HFFc6 (cell line): ENCODE data around the gene SULT2B1. TPM values are rescaled to one million over a fixed set of nuclear protein-coding genes. Genes with fewer than 3 reads are reported as not detected.

Source experiments
- DNase-seq: peaks from one replicate; pipeline ENCODE4 v3.0.0-alpha.2; 2018
- H3K27ac Mint-ChIP-seq: 2 replicates; pipeline ENCODE4 v1.8.0; 2020; ENCODE audit warnings: mild to moderate bottlenecking, mixed read lengths
- H3K27me3 Mint-ChIP-seq: 2 replicates; pipeline ENCODE4 v1.8.0; 2021; ENCODE audit warnings: mild to moderate bottlenecking, moderate library complexity, mixed read lengths; ENCODE audit not compliant: insufficient read depth
- H3K36me3 Mint-ChIP-seq: 2 replicates; pipeline ENCODE4 v1.8.0; 2021; ENCODE audit warnings: low read depth, mixed read lengths
- H3K4me1 Mint-ChIP-seq: 2 replicates; pipeline ENCODE4 v1.8.0; 2020; ENCODE audit warnings: low read depth, mixed read lengths
- H3K4me3 Mint-ChIP-seq: 2 replicates; pipeline ENCODE4 v1.8.0; 2020; ENCODE audit warnings: mild to moderate bottlenecking, moderate library complexity, mixed read lengths
- H3K9me3 Mint-ChIP-seq: 2 replicates; pipeline ENCODE4 v1.8.0; 2020; ENCODE audit warnings: mild to moderate bottlenecking, mixed read lengths
- total RNA-seq, 6 experiments: library from RNA; stranded (reverse); fragmentation: NEBNext Ultra II Directional; extraction: Animal tissue kit (Norgen Biotek cat#: 25700); gene quantifications; 2 replicates in 1 of 6; 3 replicates in 5 of 6; pipeline ENCODE4 v1.2.3, GENCODE V29; 2021
- TF ChIP-seq, protein P1 (sequence below): fragments of 200-600 bp; sonication (generic); IDR thresholded peaks from 2 replicates; pipeline ENCODE4 v1.5.0; 2021; ENCODE audit warnings: antibody characterized with exemption, mild to moderate bottlenecking

The SULT2B1 gene
- total RNA-seq, 6 experiments from 2014 or later, result 0.33 TPM; not detected in 5

- H3K36me3 Mint-ChIP-seq, result no peaks in the 10 kb centered on the region
- no peaks in the 10 kb centered on the region for H3K27me3 Mint-ChIP-seq
- H3K27ac Mint-ChIP-seq, result no peak overlapping the region
- H3K4me3 Mint-ChIP-seq, result no peak overlapping the region
- H3K4me1 Mint-ChIP-seq, result peaks cover 17% of the 10 kb centered on the region
- TF ChIP-seq, protein P1, sequence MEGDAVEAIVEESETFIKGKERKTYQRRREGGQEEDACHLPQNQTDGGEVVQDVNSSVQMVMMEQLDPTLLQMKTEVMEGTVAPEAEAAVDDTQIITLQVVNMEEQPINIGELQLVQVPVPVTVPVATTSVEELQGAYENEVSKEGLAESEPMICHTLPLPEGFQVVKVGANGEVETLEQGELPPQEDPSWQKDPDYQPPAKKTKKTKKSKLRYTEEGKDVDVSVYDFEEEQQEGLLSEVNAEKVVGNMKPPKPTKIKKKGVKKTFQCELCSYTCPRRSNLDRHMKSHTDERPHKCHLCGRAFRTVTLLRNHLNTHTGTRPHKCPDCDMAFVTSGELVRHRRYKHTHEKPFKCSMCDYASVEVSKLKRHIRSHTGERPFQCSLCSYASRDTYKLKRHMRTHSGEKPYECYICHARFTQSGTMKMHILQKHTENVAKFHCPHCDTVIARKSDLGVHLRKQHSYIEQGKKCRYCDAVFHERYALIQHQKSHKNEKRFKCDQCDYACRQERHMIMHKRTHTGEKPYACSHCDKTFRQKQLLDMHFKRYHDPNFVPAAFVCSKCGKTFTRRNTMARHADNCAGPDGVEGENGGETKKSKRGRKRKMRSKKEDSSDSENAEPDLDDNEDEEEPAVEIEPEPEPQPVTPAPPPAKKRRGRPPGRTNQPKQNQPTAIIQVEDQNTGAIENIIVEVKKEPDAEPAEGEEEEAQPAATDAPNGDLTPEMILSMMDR, result no peak
- DNase-seq, result no peak
- H3K9me3 Mint-ChIP-seq, result no peaks in the 10 kb centered on the region
Measured at GRCh38 chr19:48582168-48582567, 30.2 kb downstream of the SULT2B1 start.

DNA sequence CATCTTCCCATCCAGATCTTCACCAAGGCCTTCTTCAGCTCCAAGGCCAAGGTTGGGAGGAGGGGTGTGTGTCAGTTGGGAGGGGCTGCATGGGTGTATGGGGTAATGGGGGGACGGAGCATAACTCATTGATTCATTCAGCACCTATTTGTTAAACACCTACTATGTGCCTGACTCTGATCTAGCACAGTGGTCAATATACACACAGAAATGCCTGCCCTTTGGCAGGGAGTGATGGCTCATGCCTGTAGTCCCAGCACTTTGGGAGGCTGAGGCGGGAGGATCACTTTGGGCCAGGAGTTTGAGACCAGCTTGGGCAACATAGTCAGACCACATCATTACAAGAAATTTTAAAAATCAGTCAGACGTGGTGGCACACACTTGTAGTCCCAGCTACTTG lies 35.4 kb downstream of the SULT2B1 start:
- H3K4me1 Mint-ChIP-seq, result peaks cover 22% of the 10 kb centered on the region
- H3K4me3 Mint-ChIP-seq, result no peak overlapping the region
- H3K36me3 Mint-ChIP-seq, result no peaks in the 10 kb centered on the region
- no peak for DNase-seq
- H3K27ac Mint-ChIP-seq, result no peak overlapping the region
- no peaks in the 10 kb centered on the region for H3K9me3 Mint-ChIP-seq
- peaks cover 4% of the 10 kb centered on the region for H3K27me3 Mint-ChIP-seq
- TF ChIP-seq, protein P1, result no peak

GRCh38 chr19:48588670-48589401 lies 36.9 kb downstream of the SULT2B1 start:
- Mint-ChIP-seq H3K36me3 (no peaks in the 10 kb centered on the region), H3K4me3 (peak overlapping the region; percentile 82), H3K4me1 (peaks cover 22% of the 10 kb centered on the region), H3K27ac (peak overlapping the region; percentile 61), H3K9me3 (no peaks in the 10 kb centered on the region), H3K27me3 (peaks cover 4% of the 10 kb centered on the region)
- TF ChIP-seq, protein P1, result peak; percentile 95
- DNase-seq, result peak; percentile 68

GRCh38 chr19:48591021-48591420 lies 39.0 kb downstream of the SULT2B1 start:
- no peak for DNase-seq
- no peak overlapping the region for H3K4me3 Mint-ChIP-seq
- no peaks in the 10 kb centered on the region for H3K9me3 Mint-ChIP-seq
- H3K27me3 Mint-ChIP-seq, result peaks cover 6% of the 10 kb centered on the region
- TF ChIP-seq, protein P1, result no peak; the same call in none of the 2 replicates
- H3K4me1 Mint-ChIP-seq, result peaks cover 15% of the 10 kb centered on the region
- H3K36me3 Mint-ChIP-seq, result no peaks in the 10 kb centered on the region
- H3K27ac Mint-ChIP-seq, result no peak overlapping the region

- TF ChIP-seq, protein P1, result no peak
- H3K4me1 Mint-ChIP-seq, result no peaks in the 10 kb centered on the region
- no peak overlapping the region for H3K27ac Mint-ChIP-seq
- H3K4me3 Mint-ChIP-seq, result no peak overlapping the region
- H3K36me3 Mint-ChIP-seq, result no peaks in the 10 kb centered on the region
- H3K27me3 Mint-ChIP-seq, result peaks cover 2% of the 10 kb centered on the region
- no peaks in the 10 kb centered on the region for H3K9me3 Mint-ChIP-seq
- DNase-seq, result no peak
Measured at GRCh38 chr19:48595171-48595570, 43.2 kb downstream of the SULT2B1 start.
